Osteoblast (primary cell): ENCODE results near the gene LYPD8. TPM values are rescaled to one million over a fixed set of nuclear protein-coding genes. Genes with fewer than 3 reads are reported as not detected.

ENCODE experiments used
- DNase-seq: peaks from one replicate; pipeline ENCODE4 v3.0.0; 2011; ENCODE audit warnings: low spot score, mixed read lengths; ENCODE audit not compliant: insufficient read length; ENCODE audit errors: missing footprints
- H2AFZ ChIP-seq: 2 replicates; pipeline ENCODE4 v1.6.0; 2011; ENCODE audit warnings: mild to moderate bottlenecking, low read length
- H3K27ac ChIP-seq: 2 replicates; pipeline ENCODE4 v1.5.1; 2011; ENCODE audit warnings: mild to moderate bottlenecking, low read depth, low read length, moderate library complexity
- H3K27me3 ChIP-seq: 2 replicates; pipeline ENCODE4 v1.6.0; 2012; ENCODE audit warnings: mild to moderate bottlenecking, control low read depth, inconsistent platforms, low read length, moderate library complexity; ENCODE audit not compliant: insufficient read depth
- H3K36me3 ChIP-seq: 2 replicates; pipeline ENCODE4 v1.5.1; 2011; ENCODE audit warnings: mild to moderate bottlenecking, low read length, control low read depth, moderate library complexity; ENCODE audit not compliant: insufficient read depth
- H3K4me1 ChIP-seq: 2 replicates; pipeline ENCODE4 v1.5.1; 2011; ENCODE audit warnings: mild to moderate bottlenecking, low read length, control low read depth, moderate library complexity; ENCODE audit not compliant: insufficient read depth
- H3K4me2 ChIP-seq: 2 replicates; pipeline ENCODE4 v1.6.0; 2011; ENCODE audit warnings: mild to moderate bottlenecking, low read length; ENCODE audit not compliant: insufficient read depth
- H3K4me3 ChIP-seq: fragments of 200-600 bp; sonication (generic); 3 replicates; pipeline ENCODE4 v1.5.1; 2012; ENCODE audit warnings: mild to moderate bottlenecking, low read length, inconsistent platforms; ENCODE audit not compliant: insufficient read depth
- H3K79me2 ChIP-seq: 2 replicates; pipeline ENCODE4 v1.6.0; 2012; ENCODE audit warnings: mild to moderate bottlenecking, low read length, control low read depth, inconsistent platforms; ENCODE audit not compliant: insufficient read depth
- H3K9me3 ChIP-seq: 2 replicates; pipeline ENCODE4 v1.5.1; 2011; ENCODE audit warnings: low read depth, low read length, control low read depth
- H4K20me1 ChIP-seq: 2 replicates; pipeline ENCODE4 v1.6.0; 2012; ENCODE audit warnings: mild to moderate bottlenecking, low read length, control low read depth; ENCODE audit not compliant: insufficient read depth
- CTCF ChIP-seq: IDR thresholded peaks from 2 replicates; pipeline ENCODE4 v1.5.1; 2011; ENCODE audit warnings: mild to moderate bottlenecking, low read depth, low read length, moderate library complexity; ENCODE audit errors: extremely low read depth
- total RNA-seq: library from RNA; depleted of rRNA; stranded (reverse); fragments of >200 nt; gene quantifications from 2 replicates; pipeline ENCODE4 v1.2.3, GENCODE V29; 2012

Gene LYPD8
- total RNA-seq, 1 donor, result not detected

- Histone ChIP-seq H3K79me2 (no peaks in the 10 kb centered on the region), H2AFZ (no peak overlapping the region), H3K27ac (no peak overlapping the region), H3K9me3 (peaks cover 7% of the 10 kb centered on the region), H4K20me1 (no peaks in the 10 kb centered on the region), H3K36me3 (no peaks in the 10 kb centered on the region), H3K4me2 (no peak overlapping the region), H3K27me3 (no peaks in the 10 kb centered on the region), H3K4me3 (no peak overlapping the region), H3K4me1 (no peaks in the 10 kb centered on the region)
- no peak for TF ChIP-seq CTCF
- no peak for DNase-seq
These were observed 1.1 kb upstream of the LYPD8 start for GRCh38 chr1:248756636-248757035.

GRCh38 chr1:248756151-248756550 lies 592 bp upstream of the LYPD8 start:
- no peak overlapping the region for H3K4me3 ChIP-seq
- H3K4me1 ChIP-seq, result no peaks in the 10 kb centered on the region
- DNase-seq, result no peak
- H4K20me1 ChIP-seq, result no peaks in the 10 kb centered on the region
- no peaks in the 10 kb centered on the region for H3K36me3 ChIP-seq
- H3K27ac ChIP-seq, result no peak overlapping the region
- no peaks in the 10 kb centered on the region for H3K79me2 ChIP-seq
- TF ChIP-seq CTCF, result no peak
- H3K4me2 ChIP-seq, result no peak overlapping the region
- no peaks in the 10 kb centered on the region for H3K27me3 ChIP-seq
- no peak overlapping the region for H2AFZ ChIP-seq
- peaks cover 7% of the 10 kb centered on the region for H3K9me3 ChIP-seq

- no peaks in the 10 kb centered on the region for H3K4me1 ChIP-seq
- no peaks in the 10 kb centered on the region for H3K79me2 ChIP-seq
- peaks cover 7% of the 10 kb centered on the region for H3K9me3 ChIP-seq
- H3K27ac ChIP-seq, result no peak overlapping the region
- no peaks in the 10 kb centered on the region for H3K27me3 ChIP-seq
- H3K36me3 ChIP-seq, result no peaks in the 10 kb centered on the region
- no peak overlapping the region for H3K4me3 ChIP-seq
- H2AFZ ChIP-seq, result no peak overlapping the region
- TF ChIP-seq CTCF, result no peak
- H3K4me2 ChIP-seq, result no peak overlapping the region
- no peak for DNase-seq
- no peaks in the 10 kb centered on the region for H4K20me1 ChIP-seq
These were observed 1.8 kb downstream of the LYPD8 start for GRCh38 chr1:248753708-248754280.

GRCh38 chr1:248753029-248753594 lies 2.4 kb downstream of the LYPD8 start:
- Histone ChIP-seq H3K4me2 (no peak overlapping the region), H4K20me1 (no peaks in the 10 kb centered on the region), H3K36me3 (no peaks in the 10 kb centered on the region), H3K9me3 (peaks cover 7% of the 10 kb centered on the region), H3K4me3 (no peak overlapping the region), H3K4me1 (no peaks in the 10 kb centered on the region), H3K79me2 (no peaks in the 10 kb centered on the region), H3K27me3 (no peaks in the 10 kb centered on the region), H3K27ac (no peak overlapping the region), H2AFZ (no peak overlapping the region)
- DNase-seq, result no peak
- no peak for TF ChIP-seq CTCF
